ENCODE results near the gene ZNF497. TPM values are rescaled to one million over a fixed set of nuclear protein-coding genes. Genes with fewer than 3 reads are reported as not detected.

ZNF497 gene
- total RNA-seq, 1 donor from 2014 or later: 0.93 TPM

Other genes starting within 250 kb of the ZNF497 start
- gene ZNF329, start 212.0 kb downstream of the ZNF497 start, total RNA-seq: 1.6 and 1.9 TPM in 2 replicates
- gene ZNF274, start 179.7 kb downstream of the ZNF497 start, total RNA-seq: 18.2 and 21.2 TPM in 2 replicates
- 51.8 and 56.1 TPM in 2 replicates for gene ZNF544, start 133.8 kb downstream of the ZNF497 start, total RNA-seq
- gene ZNF8, start 83.8 kb downstream of the ZNF497 start, total RNA-seq: 4.0 and 4.4 TPM in 2 replicates
- gene ERVK3-1, start 57.4 kb downstream of the ZNF497 start, total RNA-seq: 87.1 and 96.7 TPM in 2 replicates
- gene ZSCAN22, start 35.8 kb downstream of the ZNF497 start, total RNA-seq: 4.7 and 4.8 TPM in 2 replicates
- gene A1BG, start 9.3 kb downstream of the ZNF497 start, total RNA-seq: 7.1 and 7.7 TPM in 2 replicates
- 0.86 and 1.4 TPM in 2 replicates for gene ZNF837, start 18.3 kb upstream of the ZNF497 start, total RNA-seq
- gene RPS5, start 24.5 kb upstream of the ZNF497 start, total RNA-seq: 1,157 and 1,161 TPM in 2 replicates
- gene RNF225, start 32.9 kb upstream of the ZNF497 start, total RNA-seq: 0.65 and 1.6 TPM in 2 replicates
- 17.8 and 20.6 TPM in 2 replicates for gene ZNF584, start 45.9 kb upstream of the ZNF497 start, total RNA-seq
- gene ZNF132, start 77.4 kb upstream of the ZNF497 start, total RNA-seq: 3.4 and 3.5 TPM in 2 replicates
- 14.3 and 15.1 TPM in 2 replicates for gene ZNF324B, start 88.9 kb upstream of the ZNF497 start, total RNA-seq
- 12.8 and 15.5 TPM in 2 replicates for gene ZNF324, start 104.3 kb upstream of the ZNF497 start, total RNA-seq
- gene ZNF446, start 113.6 kb upstream of the ZNF497 start, total RNA-seq: 6.6 and 6.7 TPM in 2 replicates
- 23.3 and 24.7 TPM in 2 replicates for gene SLC27A5, start 149.2 kb upstream of the ZNF497 start, total RNA-seq
- gene ZBTB45, start 157.1 kb upstream of the ZNF497 start, total RNA-seq: 15.9 and 17.4 TPM in 2 replicates
- 664 and 687 TPM in 2 replicates for gene TRIM28, start 181.3 kb upstream of the ZNF497 start, total RNA-seq
- gene CHMP2A, start 192.4 kb upstream of the ZNF497 start, total RNA-seq: 109 and 114 TPM in 2 replicates
- 147 and 164 TPM in 2 replicates for gene UBE2M, start 195.9 kb upstream of the ZNF497 start, total RNA-seq
- gene MZF1, start 210.6 kb upstream of the ZNF497 start, total RNA-seq: 19.6 and 21.6 TPM in 2 replicates